ENCODE results near the gene CHST5.

GRCh38 chr16:75578212-75578611, 42.3 kb upstream of the CHST5 start:
- TF ChIP-seq CTCF (optimal IDR thresholded peaks at IDR 0.05 in 1 of 3, IDR thresholded peaks at IDR 0.05 in 1 of 3, conservative IDR thresholded peaks at IDR 0.05 in 1 of 3; ENCODE audit: extremely low read depth in 1 of 3, insufficient read depth in 2 of 3, low read length in 3 of 3) (no peak), EZH2 (IDR thresholded peaks at IDR 0.05; ENCODE audit: low read length) (no peak)
